BJ (cell line): Measurements from ENCODE around the gene KIAA0753. TPM values are rescaled to one million over a fixed set of nuclear protein-coding genes. Genes with fewer than 3 reads are reported as not detected.
A peak's percentile ranks its signal among the peaks of the same experiment; 100 is the strongest.

Source experiments
- CTCF ChIA-PET: fragments of 350-600 bp; formaldehyde crosslinking; extraction: SDS; loops from one replicate; lab custom pipeline; 2021; ENCODE audit warnings: antibody characterized with exemption, inconsistent platforms; lab: Yijun Ruan, JAX
- POLR2A ChIA-PET: fragments of 300-600 bp; sonication (Branson Sonifier 250); formaldehyde crosslinking; extraction: SDS; loops from one replicate; lab custom pipeline; 2021; ENCODE audit warnings: antibody characterized with exemption; lab: Charles Lee
- DNase-seq: peaks from one replicate; pipeline ENCODE4 v3.0.0-alpha.2; 2011; ENCODE audit warnings: low read depth
- H3K27me3 ChIP-seq: 2 replicates; pipeline ENCODE4 v1.6.0; 2011; ENCODE audit warnings: low read length; ENCODE audit not compliant: control insufficient read depth, insufficient read depth
- H3K36me3 ChIP-seq: 2 replicates; pipeline ENCODE4 v1.5.1; 2011; ENCODE audit warnings: low read length; ENCODE audit not compliant: control insufficient read depth, insufficient read depth
- H3K4me3 ChIP-seq: 2 replicates; pipeline ENCODE4 v1.5.1; 2011; ENCODE audit warnings: low read depth, mild to moderate bottlenecking, control low read depth, low read length
- CTCF ChIP-seq: IDR thresholded peaks from 2 replicates; pipeline ENCODE4 v1.5.1; 2011; ENCODE audit warnings: low read depth, mild to moderate bottlenecking, control low read depth, inconsistent platforms, low read length, moderate library complexity; ENCODE audit not compliant: insufficient read depth
- polyA plus RNA-seq: library from polyadenylated mRNA; depleted of rRNA; stranded (reverse); fragments of >200 nt; gene quantifications from 2 replicates; pipeline ENCODE4 v1.2.3, GENCODE V29; 2011

KIAA0753 gene
- polyA plus RNA-seq, 1 experiment = 5.4 TPM

GRCh38 chr17:6643451-6644125, 3.1 kb upstream of the KIAA0753 start:
- peaks cover 5% of the 10 kb centered on the region for H3K36me3 ChIP-seq
- DNase-seq = peak; percentile 70
- no peaks in the 10 kb centered on the region for H3K27me3 ChIP-seq
- ChIA-PET POLR2A (no interaction called here), CTCF (interaction anchor here (1.7 kb wide), 1 partner anchor 171 kb away, joined by 3 read pairs; no protein-coding TSS in a partner anchor)
- no peak for TF ChIP-seq CTCF
- no peak overlapping the region for H3K4me3 ChIP-seq

- ChIA-PET POLR2A (interaction anchor here (0.5 kb wide), 1 partner anchor 195 kb away, joined by 5 read pairs; no protein-coding TSS in a partner anchor), CTCF (interaction anchor here (1.1 to 1.7 kb wide), 3 partner anchors 8 to 170 kb away, joined by 3 read pairs; no protein-coding TSS in a partner anchor)
- TF ChIP-seq CTCF = no peak
- Histone ChIP-seq H3K27me3 (no peaks in the 10 kb centered on the region), H3K4me3 (no peak overlapping the region), H3K36me3 (peaks cover 5% of the 10 kb centered on the region)
- DNase-seq = no peak
These were observed 2.1 kb upstream of the KIAA0753 start for GRCh38 chr17:6642592-6642991.

- ChIA-PET POLR2A (no interaction called here), CTCF (interaction anchor here (1.0 to 1.1 kb wide), 3 partner anchors 9 to 278 kb away, joined by 3 to 4 read pairs (median 3); no protein-coding TSS in a partner anchor)
- no peaks in the 10 kb centered on the region for H3K27me3 ChIP-seq
- no peak for DNase-seq
- no peak for TF ChIP-seq CTCF
- H3K36me3 ChIP-seq = peaks cover 2% of the 10 kb centered on the region
- peak overlapping the region; percentile 84 for H3K4me3 ChIP-seq
These were observed 844 bp upstream of the KIAA0753 start for GRCh38 chr17:6641247-6641863.

GRCh38 chr17:6639586-6640535, 650 bp downstream of the KIAA0753 start:
- CTCF ChIA-PET = interaction anchor here (1.2 to 2.7 kb wide), 3 partner anchors 12 to 167 kb away, joined by 3 to 17 read pairs (median 4); no protein-coding TSS in a partner anchor
- no peak for DNase-seq
- H3K4me3 ChIP-seq = peak overlapping the region; percentile 84
- H3K27me3 ChIP-seq = no peaks in the 10 kb centered on the region
- H3K36me3 ChIP-seq = peaks cover 2% of the 10 kb centered on the region
- TF ChIP-seq CTCF = no peak
- POLR2A ChIA-PET = interaction anchor here (0.6 kb wide), 1 partner anchor 1909 kb away, joined by 4 read pairs; no protein-coding TSS in a partner anchor
